ENCODE measurements around the gene ADO. TPM values are rescaled to one million over a fixed set of nuclear protein-coding genes. Genes with fewer than 3 reads are reported as not detected.

Gene ADO
- total RNA-seq, 1 donor from 2014 or later = 34.1 TPM

DNA sequence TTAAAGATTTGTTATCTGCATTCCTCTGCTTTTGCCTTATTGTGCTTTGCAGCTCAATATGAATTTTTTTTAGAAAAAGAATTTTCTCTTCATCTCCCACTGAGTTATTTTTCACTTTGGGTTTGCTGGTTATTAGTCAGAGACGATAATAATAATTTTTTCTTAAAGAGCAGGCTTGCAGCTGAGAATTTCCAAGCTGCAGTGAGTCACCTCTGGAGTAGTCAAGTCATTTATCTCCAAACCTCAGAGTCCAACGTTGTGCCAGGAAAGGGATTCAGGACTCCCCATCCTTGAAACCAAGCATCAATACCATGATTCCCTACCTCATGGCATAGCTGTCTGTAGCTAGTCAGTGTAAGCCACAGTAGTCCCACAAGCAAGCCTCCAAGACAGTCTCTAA is 26.8 kb downstream of the ADO start:
- H3K27ac Mint-ChIP-seq = no peak overlapping the region
- DNase-seq (ENCODE audit: low spot score) = no peak
- intact Hi-C loops (cut with micrococcal nuclease) = no loop called here
- H3K36me3 Mint-ChIP-seq (ENCODE audit: low read depth) = no peaks in the 10 kb centered on the region
- H3K4me3 Mint-ChIP-seq (ENCODE audit: low read depth) = no peak overlapping the region
- no peaks in the 10 kb centered on the region for H3K9me3 Mint-ChIP-seq
- H3K4me1 Mint-ChIP-seq (ENCODE audit: low read depth) = peaks cover 9% of the 10 kb centered on the region
- peaks cover 14% of the 10 kb centered on the region for H3K27me3 Mint-ChIP-seq (ENCODE audit: low read depth)

DNA sequence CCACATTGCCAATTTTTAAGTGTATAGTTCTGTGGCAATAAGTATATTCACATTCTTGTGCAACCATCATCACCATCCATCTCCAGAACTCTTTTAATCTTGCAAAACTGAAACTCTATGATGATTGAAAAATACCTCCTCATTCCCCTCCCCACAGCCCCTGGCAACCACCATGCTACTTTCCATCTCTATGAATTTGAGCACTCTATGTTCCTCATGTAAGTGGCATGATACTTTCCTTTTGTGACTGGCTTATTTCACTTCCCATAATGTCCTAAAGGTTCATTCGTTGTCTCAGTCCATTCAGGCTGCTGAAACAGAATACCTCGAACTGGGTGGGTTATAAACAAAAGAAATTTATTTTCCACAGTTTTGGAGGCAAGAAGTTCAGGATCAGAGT is 35.1 kb downstream of the ADO start:
- peaks cover 18% of the 10 kb centered on the region for H3K4me1 Mint-ChIP-seq (ENCODE audit: low read depth)
- H3K27ac Mint-ChIP-seq = no peak overlapping the region
- no peak for DNase-seq (ENCODE audit: low spot score)
- H3K4me3 Mint-ChIP-seq (ENCODE audit: low read depth) = no peak overlapping the region
- intact Hi-C loops (cut with micrococcal nuclease) = no loop called here
- peaks cover 21% of the 10 kb centered on the region for H3K27me3 Mint-ChIP-seq (ENCODE audit: low read depth)
- no peaks in the 10 kb centered on the region for H3K9me3 Mint-ChIP-seq
- no peaks in the 10 kb centered on the region for H3K36me3 Mint-ChIP-seq (ENCODE audit: low read depth)

GRCh38 chr10:62842983-62843382 is 38.5 kb downstream of the ADO start:
- Mint-ChIP-seq H3K27me3 (ENCODE audit: low read depth) (peaks cover 10% of the 10 kb centered on the region), H3K4me3 (ENCODE audit: low read depth) (no peak overlapping the region), H3K9me3 (peaks cover 16% of the 10 kb centered on the region), H3K4me1 (ENCODE audit: low read depth) (peaks cover 32% of the 10 kb centered on the region), H3K36me3 (ENCODE audit: low read depth) (peaks cover 16% of the 10 kb centered on the region), H3K27ac (no peak overlapping the region)
- intact Hi-C loops (cut with micrococcal nuclease) = no loop called here
- no peak for DNase-seq (ENCODE audit: low spot score)

- no peak overlapping the region for H3K27ac Mint-ChIP-seq
- H3K4me3 Mint-ChIP-seq (ENCODE audit: low read depth) = no peak overlapping the region
- peaks cover 9% of the 10 kb centered on the region for H3K27me3 Mint-ChIP-seq (ENCODE audit: low read depth)
- H3K9me3 Mint-ChIP-seq = peaks cover 21% of the 10 kb centered on the region
- H3K36me3 Mint-ChIP-seq (ENCODE audit: low read depth) = peaks cover 20% of the 10 kb centered on the region
- no peak for DNase-seq (ENCODE audit: low spot score)
- H3K4me1 Mint-ChIP-seq (ENCODE audit: low read depth) = peaks cover 32% of the 10 kb centered on the region
- intact Hi-C loops (cut with micrococcal nuclease) = no loop called here
Observed at GRCh38 chr10:62843600-62843999, 39.1 kb downstream of the ADO start.

GRCh38 chr10:62844280-62845011 is 39.9 kb downstream of the ADO start:
- peaks cover 7% of the 10 kb centered on the region for H3K27me3 Mint-ChIP-seq (ENCODE audit: low read depth)
- peaks cover 24% of the 10 kb centered on the region for H3K36me3 Mint-ChIP-seq (ENCODE audit: low read depth)
- H3K9me3 Mint-ChIP-seq = peaks cover 28% of the 10 kb centered on the region
- H3K4me3 Mint-ChIP-seq (ENCODE audit: low read depth) = peak overlapping the region; percentile 50
- H3K27ac Mint-ChIP-seq = peak overlapping the region; percentile 86
- no peak for DNase-seq (ENCODE audit: low spot score)
- intact Hi-C loops (cut with micrococcal nuclease) = no loop called here
- H3K4me1 Mint-ChIP-seq (ENCODE audit: low read depth) = peaks cover 34% of the 10 kb centered on the region

DNA sequence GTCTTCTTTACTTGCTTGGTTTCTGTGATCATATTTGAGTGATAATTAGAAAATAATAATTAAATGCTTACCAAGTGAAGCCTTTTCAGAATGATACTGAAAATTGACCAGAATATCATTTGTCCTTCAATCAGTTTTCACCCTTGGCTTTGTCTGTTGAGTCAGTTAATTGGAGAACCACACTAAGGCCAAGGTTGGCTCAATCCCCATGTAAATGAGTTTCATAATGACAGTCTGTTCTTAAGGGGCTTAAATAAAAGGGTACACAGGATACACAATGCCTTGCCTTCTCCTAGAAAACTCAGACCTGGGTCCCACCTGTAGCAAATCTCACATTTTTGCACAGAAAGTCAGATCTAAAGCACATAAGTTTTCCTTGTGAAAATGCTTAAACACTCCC is 42.9 kb downstream of the ADO start:
- intact Hi-C loops (cut with micrococcal nuclease) = no loop called here
- no peak for DNase-seq (ENCODE audit: low spot score)
- H3K4me3 Mint-ChIP-seq (ENCODE audit: low read depth) = no peak overlapping the region

GRCh38 chr10:62850646-62851045 is 46.1 kb downstream of the ADO start:
- H3K4me3 Mint-ChIP-seq (ENCODE audit: low read depth) = no peak overlapping the region
- H3K27ac Mint-ChIP-seq = no peak overlapping the region

More for the DNA sequence above, 42.9 kb downstream of the ADO start:
- Mint-ChIP-seq H3K27me3 (ENCODE audit: low read depth) (no peaks in the 10 kb centered on the region), H3K9me3 (peaks cover 29% of the 10 kb centered on the region), H3K36me3 (ENCODE audit: low read depth) (peaks cover 24% of the 10 kb centered on the region), H3K4me1 (ENCODE audit: low read depth) (peaks cover 48% of the 10 kb centered on the region), H3K27ac (no peak overlapping the region)

DNA sequence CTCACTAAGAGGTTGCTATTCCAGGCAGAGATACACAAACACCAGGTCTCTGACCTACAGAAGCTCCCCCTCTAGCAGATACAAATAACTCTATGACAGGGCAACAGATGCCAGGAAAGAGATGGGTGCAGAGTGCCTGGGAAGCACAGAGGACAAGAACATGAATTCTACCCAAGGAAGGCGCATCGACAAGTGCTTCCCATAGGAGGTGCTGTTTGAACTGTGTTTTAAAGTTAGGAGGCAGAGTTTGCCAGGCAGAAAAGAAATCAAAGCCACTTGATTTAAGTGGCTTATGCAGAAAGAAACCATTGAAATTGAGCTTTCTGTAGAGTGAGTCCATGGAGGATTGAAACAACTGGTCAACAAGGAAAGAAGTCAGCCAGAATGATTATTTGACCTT is 46.9 kb downstream of the ADO start:
- DNase-seq (ENCODE audit: low spot score) = no peak
- intact Hi-C loops (cut with micrococcal nuclease) = loop anchor here (5.0 to 10.0 kb wide), 4 partner anchors 321 to 947 kb away; partner anchors contain the start of gene ARID5B

More at GRCh38 chr10:62850646-62851045, 46.1 kb downstream of the ADO start:
- Mint-ChIP-seq H3K36me3 (ENCODE audit: low read depth) (peaks cover 18% of the 10 kb centered on the region), H3K27me3 (ENCODE audit: low read depth) (no peaks in the 10 kb centered on the region), H3K9me3 (peaks cover 29% of the 10 kb centered on the region), H3K4me1 (ENCODE audit: low read depth) (peaks cover 54% of the 10 kb centered on the region)
- no peak for DNase-seq (ENCODE audit: low spot score)
- intact Hi-C loops (cut with micrococcal nuclease) = loop anchor here (5.0 to 10.0 kb wide), 4 partner anchors 322 to 946 kb away; partner anchors contain the start of gene ARID5B

GRCh38 chr10:62852961-62853702 is 48.6 kb downstream of the ADO start:
- H3K36me3 Mint-ChIP-seq (ENCODE audit: low read depth) = peaks cover 8% of the 10 kb centered on the region
- no peaks in the 10 kb centered on the region for H3K27me3 Mint-ChIP-seq (ENCODE audit: low read depth)
- intact Hi-C loops (cut with micrococcal nuclease) = loop anchor here (1.0 to 10.0 kb wide), 15 partner anchors 37 to 948 kb away; partner anchors contain the start of genes ARID5B, EGR2 and NRBF2
- H3K9me3 Mint-ChIP-seq = peaks cover 13% of the 10 kb centered on the region
- H3K4me3 Mint-ChIP-seq (ENCODE audit: low read depth) = peak overlapping the region; percentile 34
- DNase-seq (ENCODE audit: low spot score) = peak; percentile 18
- peaks cover 69% of the 10 kb centered on the region for H3K4me1 Mint-ChIP-seq (ENCODE audit: low read depth)
- peak overlapping the region; percentile 90 for H3K27ac Mint-ChIP-seq

More for the DNA sequence above, 46.9 kb downstream of the ADO start:
- Mint-ChIP-seq H3K4me3 (ENCODE audit: low read depth) (no peak overlapping the region), H3K27me3 (ENCODE audit: low read depth) (no peaks in the 10 kb centered on the region), H3K9me3 (peaks cover 28% of the 10 kb centered on the region), H3K27ac (peak overlapping the region; percentile 28), H3K4me1 (ENCODE audit: low read depth) (peaks cover 59% of the 10 kb centered on the region), H3K36me3 (ENCODE audit: low read depth) (peaks cover 17% of the 10 kb centered on the region)

- H3K27ac Mint-ChIP-seq = peak overlapping the region; percentile 90
- peaks cover 4% of the 10 kb centered on the region for H3K36me3 Mint-ChIP-seq (ENCODE audit: low read depth)
- intact Hi-C loops (cut with micrococcal nuclease) = loop anchor here (1.0 to 10.0 kb wide), 15 partner anchors 37 to 949 kb away; partner anchors contain the start of genes ARID5B, EGR2 and NRBF2
- peak; percentile 39 for DNase-seq (ENCODE audit: low spot score)
- H3K27me3 Mint-ChIP-seq (ENCODE audit: low read depth) = no peaks in the 10 kb centered on the region
- peaks cover 73% of the 10 kb centered on the region for H3K4me1 Mint-ChIP-seq (ENCODE audit: low read depth)
- H3K4me3 Mint-ChIP-seq (ENCODE audit: low read depth) = peak overlapping the region; percentile 43
- H3K9me3 Mint-ChIP-seq = peaks cover 7% of the 10 kb centered on the region
Observed at GRCh38 chr10:62853710-62854109, 49.2 kb downstream of the ADO start.

GRCh38 chr10:62856021-62856420 is 51.5 kb downstream of the ADO start:
- no peak for DNase-seq (ENCODE audit: low spot score)
- no peaks in the 10 kb centered on the region for H3K27me3 Mint-ChIP-seq (ENCODE audit: low read depth)
- intact Hi-C loops (cut with micrococcal nuclease) = loop anchor here (1.0 to 10.0 kb wide), 13 partner anchors 45 to 951 kb away; partner anchors contain the start of genes ARID5B and REEP3
- H3K4me1 Mint-ChIP-seq (ENCODE audit: low read depth) = peaks cover 81% of the 10 kb centered on the region
- no peaks in the 10 kb centered on the region for H3K9me3 Mint-ChIP-seq
- H3K27ac Mint-ChIP-seq = peak overlapping the region; percentile 75
- peaks cover 4% of the 10 kb centered on the region for H3K36me3 Mint-ChIP-seq (ENCODE audit: low read depth)
- peak overlapping the region; percentile 18 for H3K4me3 Mint-ChIP-seq (ENCODE audit: low read depth)

Measured in activated T-helper 2 cell treated with anti-CD3 and anti-CD28 coated beads, Interferon-gamma antibody, Interleukin-2, Interleukin-4, amounts not matched to agents 10 μg/mL and 5 μg/mL and 100 μg/mL, durations not matched to agents 14 hours and 24 hours and 36 hours (primary cell).